Measurements from ENCODE around the gene HNRNPA1. TPM values are rescaled to one million over a fixed set of nuclear protein-coding genes. Genes with fewer than 3 reads are reported as not detected.

The HNRNPA1 gene
- total and polyA plus RNA-seq, 9 of the 15 experiments (the other 6 are each of a cell fraction or from before 2014, with no cell fraction given): 1,166 to 2,703 (median 1,815) TPM

- peak; percentile 56 for TF ChIP-seq MTA3 (IDR thresholded peaks at IDR 0.05; ENCODE audit: borderline replicate concordance)
- TF ChIP-seq HNRNPK (IDR thresholded peaks at IDR 0.05; ENCODE audit: low read depth, low read length, poor library complexity, severe bottlenecking): no peak
- peak; percentile 58; the same call in 1 of the 2 replicates for TF ChIP-seq MXI1 (IDR thresholded peaks at IDR 0.05; ENCODE audit: low read depth, low read length)
- TF ChIP-seq POLR2H (tag; IDR thresholded peaks at IDR 0.05; ENCODE audit: low read depth): peak; percentile 87
- peak; percentile 56 for TF ChIP-seq CC2D1A (IDR thresholded peaks at IDR 0.05)
- TF ChIP-seq CREB3 (tag; conservative IDR thresholded peaks at IDR 0.05; ENCODE audit: low read depth): no peak
- TF ChIP-seq HNRNPLL (IDR thresholded peaks at IDR 0.05; ENCODE audit: low read depth, low read length, poor library complexity, severe bottlenecking): peak; percentile 41
- no peak for TF ChIP-seq NRF1 (conservative IDR thresholded peaks at IDR 0.05 in 1 of 2, IDR thresholded peaks at IDR 0.05 in 1 of 2)
- no peak for TF ChIP-seq RBM17 (IDR thresholded peaks at IDR 0.05; ENCODE audit: borderline replicate concordance, low read depth, low read length)
- peak in 1 of 2 experiments; percentile 79; a peak in 2 of 4 replicates for TF ChIP-seq HDAC1 (IDR thresholded peaks at IDR 0.05)
- TF ChIP-seq ASH1L (IDR thresholded peaks at IDR 0.05; ENCODE audit: borderline replicate concordance, low read depth, partially characterized antibody): peak; percentile 98
- TF ChIP-seq MTA2 (IDR thresholded peaks at IDR 0.05; ENCODE audit: low read depth): no peak
- TF ChIP-seq RBM39 (optimal IDR thresholded peaks at IDR 0.05; ENCODE audit: low read depth, low read length): peak; percentile 73
- no peak for TF ChIP-seq TFAM (CRISPR knock-in tag; conservative IDR thresholded peaks at IDR 0.05)
- TF ChIP-seq, protein P1, sequence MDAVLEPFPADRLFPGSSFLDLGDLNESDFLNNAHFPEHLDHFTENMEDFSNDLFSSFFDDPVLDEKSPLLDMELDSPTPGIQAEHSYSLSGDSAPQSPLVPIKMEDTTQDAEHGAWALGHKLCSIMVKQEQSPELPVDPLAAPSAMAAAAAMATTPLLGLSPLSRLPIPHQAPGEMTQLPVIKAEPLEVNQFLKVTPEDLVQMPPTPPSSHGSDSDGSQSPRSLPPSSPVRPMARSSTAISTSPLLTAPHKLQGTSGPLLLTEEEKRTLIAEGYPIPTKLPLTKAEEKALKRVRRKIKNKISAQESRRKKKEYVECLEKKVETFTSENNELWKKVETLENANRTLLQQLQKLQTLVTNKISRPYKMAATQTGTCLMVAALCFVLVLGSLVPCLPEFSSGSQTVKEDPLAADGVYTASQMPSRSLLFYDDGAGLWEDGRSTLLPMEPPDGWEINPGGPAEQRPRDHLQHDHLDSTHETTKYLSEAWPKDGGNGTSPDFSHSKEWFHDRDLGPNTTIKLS (IDR thresholded peaks at IDR 0.05; ENCODE audit: borderline replicate concordance, low read depth): peak; percentile 100
- peak; percentile 67 for TF ChIP-seq EP300 (IDR thresholded peaks at IDR 0.05; ENCODE audit: low read length)
- TF ChIP-seq CSDE1 (IDR thresholded peaks at IDR 0.05): peak in 1 of 2 experiments; percentile 80; a peak in 2 of 4 replicates
- no peak for TF ChIP-seq HSF4 (CRISPR knock-in tag; IDR thresholded peaks at IDR 0.05; ENCODE audit: borderline replicate concordance)
- TF ChIP-seq, protein P2, sequence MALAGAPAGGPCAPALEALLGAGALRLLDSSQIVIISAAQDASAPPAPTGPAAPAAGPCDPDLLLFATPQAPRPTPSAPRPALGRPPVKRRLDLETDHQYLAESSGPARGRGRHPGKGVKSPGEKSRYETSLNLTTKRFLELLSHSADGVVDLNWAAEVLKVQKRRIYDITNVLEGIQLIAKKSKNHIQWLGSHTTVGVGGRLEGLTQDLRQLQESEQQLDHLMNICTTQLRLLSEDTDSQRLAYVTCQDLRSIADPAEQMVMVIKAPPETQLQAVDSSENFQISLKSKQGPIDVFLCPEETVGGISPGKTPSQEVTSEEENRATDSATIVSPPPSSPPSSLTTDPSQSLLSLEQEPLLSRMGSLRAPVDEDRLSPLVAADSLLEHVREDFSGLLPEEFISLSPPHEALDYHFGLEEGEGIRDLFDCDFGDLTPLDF (CRISPR knock-in tag; IDR thresholded peaks at IDR 0.05): no peak
- no peak for TF ChIP-seq LCOR (CRISPR knock-in tag; IDR thresholded peaks at IDR 0.05)
- TF ChIP-seq ZNF785 (CRISPR knock-in tag; IDR thresholded peaks at IDR 0.05): no peak
These were observed 44.3 kb downstream of the HNRNPA1 start, which contains the start of gene COPZ1 (continued) for GRCh38 chr12:54324617-54325441.

Data from K562 (cell line).